Calu3 (cell line): ENCODE measurements around the gene CHAF1B. TPM values are rescaled to one million over a fixed set of nuclear protein-coding genes. Genes with fewer than 3 reads are reported as not detected.

Source experiments
- BruUV-seq: library from RNA; stranded (reverse); fragments of 400-500 nt; replicated peaks from 2 replicates; lab custom pipeline; 2021; lab: Mats Ljungman, UMichigan
- CTCF ChIA-PET: fragments of 300-600 bp; sonication (Branson Sonifier 250); formaldehyde crosslinking; loops from one replicate; lab custom pipeline; 2022; ENCODE audit warnings: antibody characterized with exemption; lab: Charles Lee
- DNase-seq: peaks from one replicate; pipeline ENCODE4 v3.0.0; 2022
- H3K27ac Mint-ChIP-seq: one replicate; pipeline ENCODE4 v1.8.0; 2022; ENCODE audit warnings: mixed read lengths; ENCODE audit not compliant: unreplicated experiment
- H3K27me3 Mint-ChIP-seq: one replicate; pipeline ENCODE4 v1.8.0; 2022; ENCODE audit warnings: mixed read lengths; ENCODE audit not compliant: unreplicated experiment
- H3K36me3 Mint-ChIP-seq: one replicate; pipeline ENCODE4 v1.8.0; 2022; ENCODE audit warnings: mild to moderate bottlenecking, moderate library complexity, mixed read lengths; ENCODE audit not compliant: insufficient read depth, unreplicated experiment
- H3K4me1 Mint-ChIP-seq: one replicate; pipeline ENCODE4 v1.8.0; 2022; ENCODE audit warnings: mild to moderate bottlenecking, low read depth, mixed read lengths; ENCODE audit not compliant: unreplicated experiment
- H3K4me3 Mint-ChIP-seq: one replicate; pipeline ENCODE4 v1.8.0; 2022; ENCODE audit warnings: mild to moderate bottlenecking, low read depth, moderate library complexity, mixed read lengths; ENCODE audit not compliant: unreplicated experiment
- H3K9me3 Mint-ChIP-seq: one replicate; pipeline ENCODE4 v1.8.0; 2022; ENCODE audit warnings: low read depth, mixed read lengths; ENCODE audit not compliant: unreplicated experiment
- CTCF ChIP-seq: fragments of 200-600 bp; IDR thresholded peaks from one replicate; pipeline ENCODE4 v1.8.0; 2022; ENCODE audit warnings: antibody characterized with exemption; ENCODE audit not compliant: unreplicated experiment
- intact Hi-C: fragments of 100-400 bp; cut with micrococcal nuclease; formaldehyde crosslinking; loops from one replicate; pipeline ENCODE4 v1.10.0; 2022; ENCODE audit not compliant: unreplicated experiment
- total RNA-seq: library from RNA; stranded (reverse); gene quantifications from 2 replicates; pipeline ENCODE4 v1.2.3, GENCODE V29; 2022

Gene CHAF1B
- total RNA-seq, 1 experiment from 2014 or later, result 16.0 TPM

GRCh38 chr21:36451506-36451905 is 66.3 kb downstream of the CHAF1B start:
- H3K4me1 Mint-ChIP-seq, result peaks cover 16% of the 10 kb centered on the region
- intact Hi-C loops, result no loop called here
- TF ChIP-seq CTCF, result no peak
- no peaks in the 10 kb centered on the region for H3K9me3 Mint-ChIP-seq
- H3K36me3 Mint-ChIP-seq, result peaks cover 6% of the 10 kb centered on the region
- CTCF ChIA-PET, result interaction anchor here (0.6 kb wide), 1 partner anchor 29 kb away, joined by 5 read pairs; no protein-coding TSS in a partner anchor
- no peak overlapping the region for H3K27ac Mint-ChIP-seq
- no peaks in the 10 kb centered on the region for H3K27me3 Mint-ChIP-seq
- H3K4me3 Mint-ChIP-seq, result no peak overlapping the region
- no TSS peak for BruUV-seq
- DNase-seq, result no peak

- Mint-ChIP-seq H3K27me3 (no peaks in the 10 kb centered on the region), H3K9me3 (no peaks in the 10 kb centered on the region), H3K4me1 (peaks cover 16% of the 10 kb centered on the region), H3K4me3 (no peak overlapping the region), H3K27ac (no peak overlapping the region), H3K36me3 (peaks cover 4% of the 10 kb centered on the region)
- no peak for DNase-seq
- intact Hi-C loops, result no loop called here
- no TSS peak for BruUV-seq
- no peak for TF ChIP-seq CTCF
- CTCF ChIA-PET, result interaction anchor here (0.6 kb wide), 1 partner anchor 258 kb away, joined by 7 read pairs; no protein-coding TSS in a partner anchor
These were observed 67.2 kb downstream of the CHAF1B start for GRCh38 chr21:36452281-36452825.

GRCh38 chr21:36454093-36454531 is 68.9 kb downstream of the CHAF1B start:
- intact Hi-C loops, result no loop called here
- peaks cover 16% of the 10 kb centered on the region for H3K4me1 Mint-ChIP-seq
- H3K27ac Mint-ChIP-seq, result peak overlapping the region; percentile 39
- no peaks in the 10 kb centered on the region for H3K27me3 Mint-ChIP-seq
- CTCF ChIA-PET, result interaction anchor here (1.0 to 1.3 kb wide), 2 partner anchors 17 to 32 kb away, joined by 3 to 4 read pairs; no protein-coding TSS in a partner anchor
- peak overlapping the region; percentile 45 for H3K4me3 Mint-ChIP-seq
- TF ChIP-seq CTCF, result no peak
- H3K36me3 Mint-ChIP-seq, result peaks cover 4% of the 10 kb centered on the region
- peak; percentile 40 for DNase-seq
- BruUV-seq, result no TSS peak
- no peaks in the 10 kb centered on the region for H3K9me3 Mint-ChIP-seq

GRCh38 chr21:36454706-36455105 is 69.5 kb downstream of the CHAF1B start:
- no peaks in the 10 kb centered on the region for H3K9me3 Mint-ChIP-seq
- no peak for TF ChIP-seq CTCF
- peak overlapping the region; percentile 45 for H3K4me3 Mint-ChIP-seq
- no peak for DNase-seq
- no TSS peak for BruUV-seq
- intact Hi-C loops, result no loop called here
- peaks cover 16% of the 10 kb centered on the region for H3K4me1 Mint-ChIP-seq
- CTCF ChIA-PET, result no interaction called here
- no peaks in the 10 kb centered on the region for H3K27me3 Mint-ChIP-seq
- H3K36me3 Mint-ChIP-seq, result peaks cover 4% of the 10 kb centered on the region
- H3K27ac Mint-ChIP-seq, result peak overlapping the region; percentile 39
